ENCODE results near the gene AFF3. TPM values are rescaled to one million over a fixed set of nuclear protein-coding genes. Genes with fewer than 3 reads are reported as not detected.
A peak's percentile ranks its signal among the peaks of the same experiment; 100 is the strongest.

AFF3 gene
- total RNA-seq, 6 experiments from 2014 or later, result 1.3 to 7.3 (median 6.4) TPM

- Histone ChIP-seq H3K27me3 (no peaks in the 10 kb centered on the region), H3K9me3 (no peaks in the 10 kb centered on the region), H3K36me3 (no peaks in the 10 kb centered on the region), H3K27ac (no peak overlapping the region), H3K4me3 (no peak overlapping the region), H3K4me1 (no peaks in the 10 kb centered on the region)
- ATAC-seq (no peak), DNase-seq (no peak)
- no peak for TF ChIP-seq POLR2A (IDR thresholded peaks at IDR 0.05)
- TF ChIP-seq CTCF (IDR thresholded peaks at IDR 0.05), result no peak
- 83% methylated on average over 3 of the region's 5 CpGs for WGBS (ENCODE audit: insufficient coverage, low coverage, low lambda C conversion rate, missing lambda C conversion rate)
- intact Hi-C loops (cut with DNase I), result no loop called here
Measured at GRCh38 chr2:100180503-100180902, 38.1 kb upstream of the AFF3 start.

GRCh38 chr2:100179806-100180205 is 37.4 kb upstream of the AFF3 start:
- intact Hi-C loops (cut with DNase I), result no loop called here
- no peak for TF ChIP-seq POLR2A (IDR thresholded peaks at IDR 0.05)
- WGBS (ENCODE audit: insufficient coverage, low coverage, low lambda C conversion rate, missing lambda C conversion rate), result 71% methylated on average over 1 of the region's 2 CpGs
- Histone ChIP-seq H3K27ac (no peak overlapping the region), H3K9me3 (no peaks in the 10 kb centered on the region), H3K36me3 (no peaks in the 10 kb centered on the region), H3K4me3 (no peak overlapping the region), H3K27me3 (no peaks in the 10 kb centered on the region), H3K4me1 (no peaks in the 10 kb centered on the region)
- ATAC-seq (no peak), DNase-seq (no peak)

DNA sequence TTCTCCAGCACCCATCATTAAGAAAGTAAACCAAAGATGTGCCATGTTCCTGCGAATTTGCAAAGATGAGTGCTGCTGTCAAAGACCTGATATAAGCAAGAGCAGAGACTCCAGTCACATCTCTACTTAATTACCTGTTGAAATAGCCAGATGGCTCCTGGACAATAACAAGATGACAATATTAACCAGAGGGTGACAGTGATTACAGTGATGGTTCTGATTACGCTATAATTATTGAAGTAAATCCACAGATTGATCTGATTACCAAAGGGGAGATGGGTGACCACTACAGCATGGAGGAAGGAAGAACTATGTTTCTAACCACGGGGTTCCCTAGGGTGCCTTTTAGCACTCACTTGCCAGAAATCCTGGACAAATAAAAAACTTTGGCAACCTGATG is 36.5 kb upstream of the AFF3 start:
- ATAC-seq, result no peak
- 83% methylated on average over 2 of the region's 3 CpGs for WGBS (ENCODE audit: insufficient coverage, low coverage, low lambda C conversion rate, missing lambda C conversion rate)
- H3K4me3 ChIP-seq, result no peak overlapping the region
- H3K27me3 ChIP-seq, result no peaks in the 10 kb centered on the region
- intact Hi-C loops (cut with DNase I), result no loop called here
- H3K9me3 ChIP-seq, result no peaks in the 10 kb centered on the region
- no peak for DNase-seq
- no peaks in the 10 kb centered on the region for H3K4me1 ChIP-seq
- no peak overlapping the region for H3K27ac ChIP-seq
- TF ChIP-seq POLR2A (IDR thresholded peaks at IDR 0.05) (no peak), CTCF (IDR thresholded peaks at IDR 0.05) (no peak)
- H3K36me3 ChIP-seq, result no peaks in the 10 kb centered on the region

- Histone ChIP-seq H3K27me3 (no peaks in the 10 kb centered on the region), H3K4me1 (no peaks in the 10 kb centered on the region), H3K36me3 (no peaks in the 10 kb centered on the region), H3K4me3 (no peak overlapping the region), H3K27ac (no peak overlapping the region), H3K9me3 (no peaks in the 10 kb centered on the region)
- DNase-seq (peak in 1 of 3 donors; percentile 63), ATAC-seq (peak; percentile 88 to 92 (median 90))
- TF ChIP-seq POLR2A (IDR thresholded peaks at IDR 0.05), result no peak
- TF ChIP-seq CTCF (IDR thresholded peaks at IDR 0.05), result peak; percentile 39 to 57 (median 46)
- WGBS (ENCODE audit: insufficient coverage, low coverage, low lambda C conversion rate, missing lambda C conversion rate), result 33% methylated on average over 7 of the region's 8 CpGs
- intact Hi-C loops (cut with DNase I), result no loop called here
Measured at GRCh38 chr2:100178085-100178788, 35.8 kb upstream of the AFF3 start.

GRCh38 chr2:100176925-100177324 is 34.5 kb upstream of the AFF3 start:
- 93% methylated on average over 3 of the region's 4 CpGs for WGBS (ENCODE audit: insufficient coverage, low coverage, low lambda C conversion rate, missing lambda C conversion rate)
- no peaks in the 10 kb centered on the region for H3K4me1 ChIP-seq
- DNase-seq, result no peak
- ATAC-seq, result no peak
- TF ChIP-seq CTCF (IDR thresholded peaks at IDR 0.05) (no peak), POLR2A (IDR thresholded peaks at IDR 0.05) (no peak)
- H3K27ac ChIP-seq, result no peak overlapping the region
- H3K36me3 ChIP-seq, result no peaks in the 10 kb centered on the region
- intact Hi-C loops (cut with DNase I), result no loop called here
- no peak overlapping the region for H3K4me3 ChIP-seq
- H3K27me3 ChIP-seq, result no peaks in the 10 kb centered on the region
- H3K9me3 ChIP-seq, result no peaks in the 10 kb centered on the region

All from right lobe of liver (tissue), 6 donors.